ENCODE results near the gene ATP1B1.

Gene ATP1B1

DNA sequence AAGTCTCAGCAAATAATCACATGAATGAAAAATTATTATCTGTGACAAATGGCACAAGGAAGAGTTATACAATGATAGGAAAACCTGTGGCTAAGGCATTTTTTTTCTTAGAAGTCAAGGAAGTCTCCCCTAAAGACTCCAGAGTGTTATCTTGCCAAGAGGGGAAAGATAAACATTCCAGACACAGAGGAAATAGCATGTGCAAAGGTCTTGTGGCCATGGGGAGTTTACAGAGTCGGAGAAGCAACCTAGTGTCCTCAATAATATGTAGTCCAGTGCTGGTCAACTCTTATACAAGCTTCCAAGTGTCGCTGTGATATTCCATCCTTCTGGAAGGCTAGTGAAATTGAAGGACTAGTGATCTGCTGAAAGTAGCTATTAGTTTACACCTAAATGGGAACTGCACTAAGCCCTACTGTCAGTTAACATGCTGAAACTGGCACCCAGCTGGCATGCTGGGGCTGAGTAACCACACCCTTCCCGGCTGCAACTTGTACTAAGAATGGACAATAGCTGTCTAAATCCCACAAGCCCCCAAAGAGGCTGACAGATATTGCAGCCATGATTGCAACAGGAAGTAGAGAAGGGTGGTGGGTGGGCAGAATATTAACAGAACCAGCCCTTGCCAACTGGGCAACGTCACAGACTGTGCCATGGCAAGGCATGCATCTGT is 11.5 kb upstream of the ATP1B1 start:
- no peak for DNase-seq (ENCODE audit: low read depth)

DNA sequence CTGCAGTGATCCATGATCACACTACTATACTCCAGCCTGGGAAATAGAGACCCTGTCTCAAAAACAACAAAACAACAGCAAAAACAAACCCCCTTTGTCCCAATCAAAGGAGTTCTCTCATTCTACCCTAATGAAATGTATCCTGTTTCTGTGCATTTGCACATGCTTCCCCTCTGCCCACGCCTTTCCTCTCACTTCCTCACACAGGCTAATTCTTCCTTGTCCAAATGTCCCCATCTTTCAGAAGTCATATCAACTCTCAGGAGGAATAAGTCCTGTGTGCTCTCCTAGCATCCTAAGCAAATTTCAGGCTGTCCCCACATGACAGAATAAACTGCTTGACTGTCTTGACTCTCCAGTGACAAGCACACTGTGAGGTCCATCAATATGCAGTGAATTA is 8.1 kb upstream of the ATP1B1 start:
- DNase-seq (ENCODE audit: low read depth) = no peak

DNA sequence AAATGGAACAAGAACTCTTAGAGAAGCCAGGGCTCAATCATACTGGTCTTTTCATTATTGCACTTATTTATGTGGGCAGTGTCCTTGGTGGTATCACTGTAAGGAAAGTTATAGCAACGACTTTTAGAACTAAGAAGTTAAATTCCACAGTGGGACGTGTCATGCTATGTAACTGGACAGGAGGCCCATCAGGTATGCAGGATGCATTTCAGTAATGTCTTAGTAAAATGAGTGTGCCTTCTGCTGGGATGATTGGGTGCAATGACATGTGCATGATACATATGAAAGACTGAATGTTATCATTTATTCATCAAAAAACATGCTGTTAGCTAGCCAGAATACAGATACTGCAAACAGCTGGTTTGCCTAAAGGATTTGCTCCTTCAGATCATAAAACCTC is 6.9 kb upstream of the ATP1B1 start:
- no peak for DNase-seq (ENCODE audit: low read depth)

DNA sequence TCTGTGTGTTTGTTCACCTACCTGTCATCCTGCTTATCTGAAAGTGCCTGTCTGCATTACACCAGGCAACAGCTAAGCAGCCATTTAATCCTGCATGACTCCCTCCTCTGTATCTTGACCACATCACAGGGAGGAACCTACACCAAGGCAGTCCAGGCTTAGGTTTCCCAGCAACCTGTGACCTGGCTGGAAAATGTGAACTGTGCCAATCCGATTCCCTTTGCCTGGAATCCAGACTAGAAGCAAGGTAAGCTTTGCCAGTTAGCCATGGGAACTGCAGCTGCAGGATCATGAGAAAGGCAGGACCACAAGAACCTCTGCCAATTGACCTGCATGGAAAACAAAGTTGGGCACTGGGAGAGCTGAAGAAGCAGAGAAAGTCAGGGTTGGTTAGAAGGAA is 6.3 kb upstream of the ATP1B1 start:
- DNase-seq (ENCODE audit: low read depth) = no peak

DNA sequence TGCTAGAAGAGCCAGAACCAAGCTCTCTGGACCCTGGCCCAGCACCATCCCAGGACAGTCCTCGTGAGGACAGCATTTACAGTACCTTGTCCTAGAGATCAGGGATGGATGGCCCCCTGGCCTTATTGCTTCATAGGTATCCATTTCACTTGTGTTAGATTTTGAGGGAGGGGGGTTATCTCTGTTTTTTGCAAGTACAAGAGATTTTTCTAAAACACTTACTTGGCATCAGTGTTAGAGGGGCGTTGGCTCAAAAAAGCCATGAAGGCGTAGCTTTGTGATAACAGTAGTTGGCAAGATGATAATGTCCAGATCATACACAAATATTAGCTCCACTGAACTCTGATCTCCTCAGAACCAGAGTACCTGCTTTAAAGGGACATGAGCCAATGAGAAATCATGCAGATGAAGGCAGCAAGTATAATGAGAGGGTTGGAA is 5.8 kb upstream of the ATP1B1 start:
- DNase-seq (ENCODE audit: low read depth) = no peak

DNA sequence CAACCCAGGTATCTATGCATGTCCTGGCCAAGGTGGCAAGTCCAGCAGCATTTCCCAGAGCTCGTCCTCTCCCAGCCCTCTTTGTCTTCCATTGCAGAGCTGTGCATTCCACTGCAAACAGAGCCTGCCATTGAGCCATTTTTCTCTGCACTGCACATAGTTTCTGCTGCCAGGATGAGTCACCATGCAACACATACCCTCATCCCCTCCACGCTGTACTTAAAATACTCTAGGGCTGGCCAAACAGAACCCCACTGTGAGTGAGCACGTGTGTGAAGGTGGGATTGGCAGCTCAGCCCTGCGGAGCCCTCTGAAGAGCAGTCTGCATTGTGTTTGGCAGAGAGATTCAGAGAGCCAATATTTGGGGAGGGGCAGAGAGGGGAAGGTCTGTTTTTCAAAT is 3.9 kb upstream of the ATP1B1 start:
- no peak for DNase-seq (ENCODE audit: low read depth)

DNA sequence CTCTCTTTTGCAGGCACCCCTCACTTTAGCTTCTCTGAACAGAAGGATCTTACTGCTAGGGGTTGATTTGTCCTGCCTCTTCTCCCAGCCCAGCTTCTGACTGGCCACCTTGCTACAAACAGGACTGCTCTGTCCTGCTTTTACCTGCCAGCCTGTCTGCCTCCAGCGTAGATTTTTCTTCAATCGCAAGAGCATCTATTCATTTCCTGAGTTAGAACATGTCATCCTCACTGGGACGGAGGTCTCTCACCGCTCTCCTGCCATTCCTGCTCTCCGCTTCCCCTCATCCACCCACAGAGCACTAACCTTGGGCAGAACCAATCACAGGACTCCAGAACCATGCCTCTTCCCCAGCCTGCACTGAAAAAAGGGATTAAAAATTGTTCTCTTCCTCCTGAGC is 3.5 kb upstream of the ATP1B1 start:
- no peak for DNase-seq (ENCODE audit: low read depth)

DNA sequence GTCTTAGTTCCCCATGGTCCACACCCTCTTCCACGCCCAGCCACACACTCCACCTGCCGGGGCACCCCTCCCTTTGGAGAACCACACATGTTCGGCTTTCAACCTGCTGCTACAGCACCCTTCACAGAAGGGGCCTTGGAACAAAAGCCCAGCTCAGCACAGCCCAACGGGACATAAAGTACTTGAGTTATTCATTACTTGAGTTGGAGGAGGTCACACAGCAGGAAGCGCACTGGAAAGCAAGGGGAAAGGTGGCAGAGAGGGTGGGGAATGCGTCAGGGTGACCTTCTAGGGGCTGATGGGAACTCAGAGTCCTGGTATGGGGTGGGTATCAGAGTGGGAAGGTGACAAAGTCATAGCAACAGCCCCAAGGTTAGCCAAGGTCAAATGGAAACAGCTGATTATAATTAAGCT is 3.0 kb upstream of the ATP1B1 start:
- no peak for DNase-seq (ENCODE audit: low read depth)

DNA sequence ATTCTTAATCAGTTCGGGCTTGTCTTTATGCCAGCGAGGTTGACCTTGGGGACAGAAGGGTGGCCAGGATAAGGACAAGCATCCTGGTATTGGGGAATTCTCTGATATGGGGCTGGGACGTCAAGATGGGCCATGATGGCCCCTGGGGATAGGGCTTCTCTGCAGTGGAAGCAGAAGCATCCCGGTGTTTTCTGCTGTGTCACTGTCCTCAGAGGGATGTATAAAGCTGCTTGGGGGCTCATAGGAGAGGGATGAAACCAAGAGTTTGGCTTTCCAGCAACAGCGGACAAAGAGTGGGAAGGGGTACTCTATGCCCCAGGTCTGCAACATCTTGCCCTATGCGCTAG is 1.4 kb upstream of the ATP1B1 start:
- DNase-seq (ENCODE audit: low read depth) = no peak

DNA sequence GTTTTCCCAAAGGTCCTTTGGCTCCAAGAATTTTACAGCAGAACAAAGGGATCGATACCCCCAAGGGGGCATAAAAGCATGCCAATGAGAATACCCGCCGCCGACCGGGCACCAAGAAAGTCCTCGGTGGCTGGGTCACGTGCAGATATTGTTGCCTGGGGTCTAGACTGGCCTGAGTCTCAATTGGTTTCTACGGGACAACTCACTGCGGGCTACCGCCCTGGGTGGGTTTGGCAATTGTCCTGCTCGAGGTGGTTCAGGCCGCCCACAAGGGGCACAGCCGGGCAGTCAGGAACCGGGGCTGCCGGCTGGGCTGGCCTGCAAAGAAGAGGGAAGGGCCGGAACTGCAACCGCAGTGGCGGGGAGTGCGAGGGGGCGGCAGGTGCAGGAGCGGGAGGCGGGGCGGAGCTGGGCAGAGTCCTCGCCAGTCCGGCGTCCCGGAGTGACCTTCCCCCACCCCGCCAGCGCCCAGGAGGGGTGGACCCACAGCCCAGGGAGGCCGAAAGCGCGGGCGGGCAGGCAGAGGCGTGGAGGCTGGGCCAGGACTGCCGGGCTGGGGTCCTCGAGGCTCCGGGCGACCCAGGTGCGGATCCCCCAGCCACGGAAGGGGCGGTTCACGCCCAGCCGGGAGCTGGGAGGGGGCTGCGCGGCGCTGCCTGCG is 926 bp upstream of the ATP1B1 start:
- DNase-seq (ENCODE audit: low read depth) = no peak

DNA sequence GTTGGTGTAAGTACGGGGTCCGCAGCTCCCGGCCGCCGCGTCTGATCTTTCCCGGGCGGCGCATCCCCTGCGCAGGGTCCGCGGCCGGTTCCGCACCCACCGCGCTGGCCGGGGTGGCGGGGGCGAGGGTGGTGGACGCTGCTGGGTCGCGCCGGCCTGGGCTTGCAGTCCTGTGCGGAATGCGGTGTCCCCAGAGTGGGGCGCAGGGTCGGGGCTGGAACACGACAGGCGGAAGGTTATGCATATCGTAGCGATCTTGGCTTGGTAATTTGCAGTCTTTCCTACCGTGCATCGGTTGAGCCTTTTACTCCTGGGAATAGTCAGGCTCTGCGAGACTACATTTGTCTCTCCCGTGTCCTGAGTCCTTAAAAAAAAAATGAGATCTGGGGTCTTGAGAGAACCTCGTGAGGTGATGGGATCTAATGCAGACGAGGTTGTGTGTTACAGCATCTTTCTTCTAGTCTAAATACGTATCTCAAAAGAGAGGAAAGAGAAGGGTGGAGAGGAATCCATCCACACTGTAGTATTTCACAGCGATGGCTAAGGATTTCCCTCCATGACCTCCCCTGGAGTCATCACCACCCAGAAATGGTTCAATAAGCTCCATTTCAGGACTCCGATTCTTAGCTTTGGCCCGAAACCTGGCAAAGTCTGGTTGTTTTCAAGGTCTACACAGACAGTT is 572 bp downstream of the ATP1B1 start:
- no peak for DNase-seq (ENCODE audit: low read depth)

DNA sequence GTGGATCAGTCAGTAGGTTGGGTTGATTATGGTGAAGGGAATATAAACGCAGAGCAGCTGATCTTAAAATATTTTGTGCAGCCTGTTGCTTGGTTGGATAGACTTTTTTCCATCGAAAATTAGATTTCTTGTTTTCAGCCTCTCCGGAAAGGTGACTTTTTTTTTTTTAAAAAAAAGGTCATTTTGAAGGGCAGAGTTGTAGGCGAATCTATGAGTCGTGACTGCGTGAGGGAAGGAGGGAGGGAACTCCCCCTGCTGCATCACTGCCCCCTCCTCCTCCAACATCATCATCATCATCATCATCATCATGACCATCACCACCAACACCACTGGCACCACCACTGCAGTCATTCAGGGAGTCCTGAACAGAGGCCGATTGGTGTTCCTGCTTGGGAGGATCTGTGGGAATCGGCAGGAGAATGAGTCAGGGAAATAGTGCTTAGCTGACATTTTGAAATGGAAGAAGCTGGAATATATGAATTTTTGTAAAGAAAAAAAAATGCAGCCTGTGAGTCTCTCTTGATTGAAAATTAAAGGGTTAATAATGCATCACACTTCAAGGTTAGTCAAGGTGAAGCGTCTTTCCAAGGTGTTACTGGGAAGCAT is 1.2 kb downstream of the ATP1B1 start:
- DNase-seq (ENCODE audit: low read depth) = no peak

DNA sequence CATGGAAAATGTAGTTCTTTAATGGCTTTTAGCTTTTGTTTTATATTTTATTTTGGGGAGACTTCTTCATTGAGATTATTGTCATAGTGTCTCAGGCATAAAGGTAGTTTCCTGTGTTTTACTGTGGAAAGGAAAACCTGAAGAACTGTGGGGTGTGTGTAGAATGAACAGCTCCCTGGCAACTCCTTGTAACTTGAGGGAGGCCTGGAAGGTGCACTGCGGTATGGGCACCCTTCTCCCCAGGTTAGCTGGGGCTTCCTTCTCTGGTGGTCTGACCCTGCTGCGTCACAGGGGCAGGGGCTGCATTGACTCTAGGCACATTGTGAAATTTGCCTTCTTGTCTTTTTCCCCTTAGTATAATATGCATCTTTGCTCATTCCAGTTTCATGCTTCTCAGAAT is 1.7 kb downstream of the ATP1B1 start:
- no peak for DNase-seq (ENCODE audit: low read depth)

DNA sequence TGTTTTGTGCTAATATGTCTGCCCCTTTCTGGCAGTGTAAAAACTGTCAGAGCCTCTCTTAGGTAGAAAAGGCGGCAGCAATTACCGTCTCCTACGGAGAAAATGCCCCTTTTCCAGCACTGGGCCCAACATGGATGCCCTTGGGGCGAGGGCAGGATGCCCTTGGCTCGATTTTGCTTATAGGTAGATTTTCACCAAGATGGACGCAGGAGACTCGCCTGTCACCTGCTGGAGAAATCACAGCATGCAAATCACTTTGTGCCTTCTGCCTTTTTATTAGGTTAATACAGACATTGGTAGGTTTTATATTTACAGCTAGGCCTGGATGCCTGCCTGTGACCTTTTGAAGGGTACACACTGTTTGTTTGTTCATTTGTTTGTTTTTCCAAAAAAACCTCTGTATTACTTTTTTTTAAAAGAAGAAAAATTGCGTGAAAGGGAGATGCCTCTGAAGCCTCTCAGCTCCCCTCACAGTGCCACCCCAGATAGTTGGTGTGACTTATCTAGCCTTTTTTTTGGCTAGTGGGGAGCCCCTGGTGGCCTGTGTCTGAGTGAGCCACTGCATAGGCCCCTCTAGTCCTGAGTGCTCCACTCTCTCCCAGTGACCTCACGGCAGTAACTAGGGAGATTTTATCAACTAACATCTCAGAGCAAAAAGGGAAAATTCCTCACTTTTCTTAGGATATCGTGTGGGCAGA is 2.5 kb downstream of the ATP1B1 start:
- no peak for DNase-seq (ENCODE audit: low read depth)

DNA sequence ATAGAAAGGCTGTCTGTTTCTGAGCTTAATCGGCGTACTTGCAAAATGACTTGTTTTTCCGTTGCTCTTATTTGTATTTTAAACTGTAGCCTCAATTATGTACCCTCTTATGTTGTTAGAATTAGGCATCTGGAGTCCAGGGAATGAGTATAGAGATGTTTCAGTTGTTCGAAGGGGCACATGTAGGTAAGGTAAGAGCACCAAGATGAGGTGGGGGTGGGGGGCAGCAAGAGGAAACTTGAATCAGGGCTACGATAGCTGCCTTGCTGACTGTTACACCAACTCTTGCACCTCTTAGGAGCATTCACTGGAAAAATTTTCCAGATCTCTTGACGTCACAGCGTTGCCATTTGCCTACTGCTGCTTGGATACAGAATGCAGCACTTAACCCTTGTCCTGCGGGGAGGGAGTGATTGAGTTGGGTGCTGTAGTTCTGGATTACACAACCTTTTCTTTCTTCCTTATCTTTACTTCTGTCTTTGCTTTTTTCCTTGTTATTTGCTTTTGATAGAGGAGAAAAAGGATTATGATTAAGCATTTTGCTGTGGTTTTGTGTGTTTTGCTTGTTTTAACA is 3.2 kb downstream of the ATP1B1 start:
- DNase-seq (ENCODE audit: low read depth) = no peak

DNA sequence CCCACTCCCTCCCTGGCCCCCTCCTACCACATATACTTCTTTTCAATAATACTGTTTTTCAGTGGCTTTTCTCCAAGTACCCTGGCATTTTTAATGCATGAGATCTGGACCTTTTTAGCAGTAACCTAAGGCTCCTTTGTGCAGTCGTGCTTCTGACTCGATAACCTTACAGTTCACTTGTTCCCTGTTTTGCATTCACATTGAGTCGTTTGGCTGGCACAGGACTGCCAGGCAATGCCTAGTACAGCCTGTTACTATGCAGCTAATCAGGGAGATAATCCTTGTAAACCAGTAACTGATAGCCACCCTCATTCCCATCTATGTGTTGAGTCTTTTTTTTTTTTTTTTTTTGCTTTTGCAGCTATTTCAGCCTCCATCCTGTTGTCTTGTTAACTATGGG is 3.7 kb downstream of the ATP1B1 start:
- no peak for DNase-seq (ENCODE audit: low read depth)

DNA sequence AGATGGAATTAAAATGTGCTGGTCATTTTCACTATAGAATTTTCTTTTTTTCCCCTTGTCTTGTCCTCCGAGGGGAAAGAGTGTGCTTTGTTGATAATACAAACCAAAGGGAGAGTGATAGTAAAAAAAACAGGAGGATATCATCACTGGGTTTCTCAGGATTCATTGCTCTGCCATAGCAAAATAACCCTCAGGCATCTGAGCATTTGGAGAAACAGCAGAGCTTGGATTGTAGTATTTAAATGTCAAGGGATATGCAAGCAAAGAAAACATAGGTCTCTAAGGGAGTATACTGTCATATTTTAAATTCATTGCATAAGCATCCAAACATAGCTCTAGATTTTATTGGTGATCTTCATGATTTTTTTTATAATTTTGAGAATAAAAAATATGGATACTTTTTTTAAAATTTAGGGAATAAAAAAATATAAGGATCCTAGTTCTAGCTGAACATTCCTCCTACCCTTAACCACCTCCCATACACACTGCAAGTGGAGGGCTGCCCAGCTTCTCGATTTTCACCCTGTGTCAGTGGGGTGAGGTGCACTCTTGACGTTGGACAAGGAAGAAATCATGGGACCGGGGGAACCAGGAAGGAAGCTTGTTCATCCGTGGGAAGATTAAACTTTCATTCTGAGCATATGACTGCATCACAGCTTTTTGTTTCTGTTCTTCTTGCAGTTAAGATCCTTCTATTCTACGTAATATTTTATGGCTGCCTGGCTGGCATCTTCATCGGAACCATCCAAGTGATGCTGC is 4.4 kb downstream of the ATP1B1 start:
- DNase-seq (ENCODE audit: low read depth) = no peak

DNA sequence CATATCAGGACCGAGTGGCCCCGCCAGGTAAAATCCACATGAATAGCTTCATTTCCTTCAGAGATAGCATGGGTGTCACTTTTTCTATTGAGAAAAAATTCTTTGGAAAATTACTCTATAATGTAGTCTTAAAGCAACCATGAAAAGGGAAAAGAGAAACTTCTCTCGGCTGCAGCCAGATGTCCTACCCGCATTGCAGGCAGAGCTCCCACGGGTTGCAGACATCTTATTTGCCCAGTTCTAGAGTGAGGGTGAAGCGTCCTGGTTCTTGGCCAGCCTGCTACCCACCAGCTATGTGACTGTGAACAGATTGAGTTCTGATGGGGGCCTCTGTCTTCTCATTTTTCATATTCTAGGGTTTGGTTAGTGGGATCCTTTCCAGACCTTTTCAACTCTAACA is 5.0 kb downstream of the ATP1B1 start:
- DNase-seq (ENCODE audit: low read depth) = no peak

DNA sequence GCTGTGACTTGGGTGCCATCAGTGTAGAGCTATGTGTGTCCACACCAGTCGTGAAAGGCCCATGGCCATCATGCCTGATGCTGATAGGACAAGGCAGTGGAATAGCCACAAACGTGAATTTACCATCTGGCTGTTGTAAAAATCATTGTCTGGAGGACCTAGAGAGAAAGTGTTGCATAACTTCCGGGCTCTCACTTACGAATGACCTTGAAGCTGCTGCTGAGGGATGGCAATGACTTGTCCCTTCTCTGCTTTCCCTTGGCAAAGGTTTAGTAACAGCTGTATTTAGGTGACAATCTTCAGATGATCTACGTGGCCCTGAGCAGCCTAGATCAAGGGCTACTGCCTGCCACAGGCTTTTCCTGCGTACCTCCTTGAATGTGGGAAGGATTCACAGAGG is 5.8 kb downstream of the ATP1B1 start:
- DNase-seq (ENCODE audit: low read depth) = no peak

DNA sequence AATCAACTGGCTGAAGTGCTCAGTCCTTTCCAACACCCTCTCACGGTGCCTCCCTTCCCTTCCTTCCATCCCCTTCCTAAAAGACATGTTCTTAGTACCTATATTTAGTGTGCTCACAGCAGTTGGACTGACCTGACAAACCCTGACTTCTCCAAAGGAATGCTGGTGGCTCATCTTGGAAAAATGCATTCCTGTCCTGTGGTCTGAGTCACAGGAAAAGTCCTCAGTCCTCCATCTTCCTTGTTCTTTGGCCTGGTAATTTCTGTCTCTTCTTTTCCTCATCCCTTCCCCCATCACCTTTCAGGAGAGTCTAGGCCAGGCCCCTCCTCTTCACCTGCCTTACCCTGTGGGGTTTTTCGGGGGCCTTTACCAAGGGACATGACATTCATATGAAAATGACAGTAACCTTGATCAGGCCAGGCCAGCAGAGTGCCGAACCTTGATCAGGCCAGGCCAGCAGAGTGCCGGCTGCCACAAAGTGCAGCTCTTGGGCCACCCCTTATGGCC is 7.2 kb downstream of the ATP1B1 start:
- no peak for DNase-seq (ENCODE audit: low read depth)

DNA sequence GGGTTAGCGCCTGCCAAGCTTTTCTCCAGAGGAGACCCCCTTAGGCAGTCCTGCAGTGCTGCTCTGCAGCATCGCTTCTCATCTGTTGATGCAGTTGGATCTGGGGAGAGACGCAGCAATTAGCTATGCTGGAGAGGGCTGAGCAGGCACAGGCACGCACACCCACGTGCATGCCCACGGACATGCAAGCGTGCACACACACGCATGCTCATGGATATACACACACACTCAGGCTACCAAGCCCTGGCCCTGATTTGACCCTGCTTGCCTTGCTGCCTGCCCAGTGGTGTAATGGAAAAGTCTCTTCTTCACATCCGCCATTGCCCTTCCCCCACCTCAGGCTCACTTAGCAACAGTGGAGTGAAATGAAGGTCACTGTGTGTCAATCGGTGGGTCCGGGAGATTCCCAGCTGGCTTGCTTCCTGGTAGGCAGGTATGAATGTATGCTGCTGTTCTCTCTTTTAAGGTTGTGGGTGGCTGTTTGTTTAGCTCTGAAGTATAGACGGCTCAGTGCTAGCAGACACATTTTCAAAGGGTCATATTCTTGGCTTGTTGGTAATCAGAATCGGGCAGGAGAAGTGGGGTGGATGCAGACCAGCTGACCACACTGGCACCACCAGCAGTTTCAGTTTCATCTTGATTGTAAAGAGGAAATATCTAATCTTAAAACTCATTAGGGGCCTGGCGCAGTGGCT is 9.5 kb downstream of the ATP1B1 start:
- no peak for DNase-seq (ENCODE audit: low read depth)
